GM23248 (cell line): Measurements from ENCODE around the gene FILIP1. TPM values are rescaled to one million over a fixed set of nuclear protein-coding genes. Genes with fewer than 3 reads are reported as not detected.
"Not testable (repeated sequence)": the region's sequence is repeated elsewhere in the genome, so short reads cannot be mapped to it uniquely, and the experiment has no call there.

Experiments
- DNase-seq: peaks from one replicate; pipeline ENCODE4 v3.0.0-alpha.2; 2015
- H2AFZ ChIP-seq: fragments of 200-600 bp; sonication (generic); 2 replicates; pipeline ENCODE4 v1.6.1; 2016; ENCODE audit warnings: antibody characterized with exemption
- H3F3A ChIP-seq: fragments of 200-600 bp; sonication (generic); 2 replicates; pipeline ENCODE4 v1.6.1; 2016; ENCODE audit warnings: mild to moderate bottlenecking, antibody characterized with exemption, mixed run types; ENCODE audit not compliant: insufficient read depth
- H3K27ac ChIP-seq: fragments of 200-600 bp; sonication (generic); 2 replicates; pipeline ENCODE4 v1.5.1; 2016; ENCODE audit warnings: mild to moderate bottlenecking
- H3K27me3 ChIP-seq: fragments of 200-600 bp; sonication (generic); replicated peaks from 2 replicates; pipeline ENCODE4 v1.6.1; 2016; ENCODE audit warnings: mild to moderate bottlenecking; ENCODE audit not compliant: insufficient read depth
- H3K36me3 ChIP-seq: fragments of 200-600 bp; sonication (generic); 2 replicates; pipeline ENCODE4 v1.6.1; 2016; ENCODE audit warnings: low read depth, mild to moderate bottlenecking
- H3K4me1 ChIP-seq: fragments of 200-600 bp; sonication (generic); 2 replicates; pipeline ENCODE4 v1.6.1; 2016; ENCODE audit warnings: mild to moderate bottlenecking; ENCODE audit not compliant: insufficient read depth
- H3K4me2 ChIP-seq: fragments of 200-600 bp; sonication (generic); one replicate; pipeline ENCODE4 v1.6.1; 2016; ENCODE audit warnings: mild to moderate bottlenecking; ENCODE audit not compliant: unreplicated experiment
- H3K4me3 ChIP-seq: fragments of 200-600 bp; sonication (generic); 2 replicates; pipeline ENCODE4 v1.5.1; 2016; ENCODE audit warnings: mild to moderate bottlenecking
- H3K79me2 ChIP-seq: fragments of 200-600 bp; sonication (generic); 2 replicates; pipeline ENCODE4 v1.6.1; 2016; ENCODE audit warnings: mild to moderate bottlenecking; ENCODE audit not compliant: insufficient read depth
- H3K9ac ChIP-seq: fragments of 200-600 bp; sonication (generic); 2 replicates; pipeline ENCODE4 v1.6.1; 2016; ENCODE audit warnings: mild to moderate bottlenecking
- H3K9me2 ChIP-seq: fragments of 200-600 bp; sonication (generic); 2 replicates; pipeline ENCODE4 v1.6.1; 2016; ENCODE audit warnings: mixed run types, mild to moderate bottlenecking, moderate library complexity; ENCODE audit not compliant: insufficient read depth
- H3K9me3 ChIP-seq: fragments of 200-600 bp; sonication (generic); one replicate; pipeline ENCODE4 v1.6.1; 2017; ENCODE audit warnings: low read depth
- H4K20me1 ChIP-seq: fragments of 200-600 bp; sonication (generic); 2 replicates; pipeline ENCODE4 v1.6.0; 2016; ENCODE audit not compliant: insufficient read depth
- EZH2 ChIP-seq: fragments of 200-600 bp; sonication (generic); IDR thresholded peaks from 2 replicates; pipeline ENCODE4 v1.6.1; 2018; ENCODE audit warnings: antibody characterized with exemption, mild to moderate bottlenecking; ENCODE audit not compliant: insufficient read depth, poor library complexity, severe bottlenecking
- EZH2phosphoT487 ChIP-seq: fragments of 200-600 bp; sonication (generic); IDR thresholded peaks from 2 replicates; pipeline ENCODE4 v1.6.1; 2018; ENCODE audit warnings: antibody characterized with exemption, moderate library complexity, mild to moderate bottlenecking, low read depth; ENCODE audit not compliant: insufficient read depth
- WGBS, 2 experiments: methylation state at CpG; one replicate each; pipeline ENCODE4 v1.1.6; 2015 to 2017; ENCODE audit warnings: low lambda C conversion rate in 2 of 2, low coverage in 1 of 2; ENCODE audit errors: missing lambda C conversion rate in 2 of 2; 5-methylcytosine and 5-hydroxymethylcytosine counted together
- in situ Hi-C: fragments of 300-500 bp; cut with MboI; formaldehyde crosslinking; loops from 2 replicates; pipeline ENCODE4 v1.15.0; 2020
- polyA plus RNA-seq: library from polyadenylated mRNA; unstranded; fragments of >200 nt; fragmentation: Nextera tagmentation; extraction: Ambion mirVana; gene quantifications from 2 replicates; pipeline ENCODE4 v1.2.1, GENCODE V29; 2016
- total RNA-seq: library from RNA; depleted of rRNA; stranded (reverse); fragments of >200 nt; shearing (Covaris generic); gene quantifications from 2 replicates; pipeline ENCODE4 v1.2.3, GENCODE V29; 2014

FILIP1 gene
- total and polyA plus RNA-seq, 2 experiments from 2014 or later = under 0.01 TPM; not detected in 1

DNA sequence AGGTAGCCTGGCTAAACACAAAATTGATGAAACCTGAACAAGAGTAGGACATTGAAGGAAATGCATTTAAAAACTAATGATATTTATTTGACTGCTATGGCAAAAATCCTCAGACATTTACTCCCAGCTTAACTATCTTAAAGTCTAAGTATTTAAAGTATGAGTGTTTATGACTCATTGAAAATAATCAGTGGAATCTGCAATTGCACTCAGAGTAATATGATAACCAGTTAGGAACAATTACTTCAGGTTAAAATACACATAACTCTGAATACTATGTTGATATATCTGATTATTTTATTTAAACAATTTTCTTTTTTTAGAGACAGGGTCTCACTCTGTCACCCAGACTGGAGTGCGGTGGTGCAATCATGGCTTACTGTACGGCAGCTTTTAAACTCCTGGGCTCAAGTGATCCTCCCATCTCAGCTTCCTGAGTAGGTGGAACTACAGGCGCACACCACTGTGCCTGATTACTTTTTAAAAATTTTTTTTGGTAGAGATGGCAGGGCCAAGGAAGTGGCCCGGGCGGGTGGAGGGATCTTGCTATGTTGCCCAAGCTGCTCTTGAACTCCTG is 43.9 kb downstream of the FILIP1 start:
- peak; percentile 69 for DNase-seq
- H2AFZ ChIP-seq = no peak overlapping the region
- H3K4me2 ChIP-seq = peak overlapping the region; percentile 44
- H3K27me3 ChIP-seq = no peaks in the 10 kb centered on the region
- in situ Hi-C loops = no loop called here
- TF ChIP-seq EZH2phosphoT487 (no peak), EZH2 (no peak)
- no peaks in the 10 kb centered on the region for H3K9me2 ChIP-seq
- peaks cover 9% of the 10 kb centered on the region for H3K4me1 ChIP-seq
- H3K4me3 ChIP-seq = no peak overlapping the region
- no peaks in the 10 kb centered on the region for H4K20me1 ChIP-seq
- H3K79me2 ChIP-seq = no peaks in the 10 kb centered on the region
- H3K36me3 ChIP-seq = no peaks in the 10 kb centered on the region
- no peak overlapping the region for H3K27ac ChIP-seq
- WGBS, 2 experiments = 55 to 62% methylated on average over 5 of the region's 5 CpGs
- no peak overlapping the region for H3K9ac ChIP-seq
- no peaks in the 10 kb centered on the region for H3K9me3 ChIP-seq
- H3F3A ChIP-seq = peaks cover 13% of the 10 kb centered on the region; the same call in 1 of the 2 replicates

DNA sequence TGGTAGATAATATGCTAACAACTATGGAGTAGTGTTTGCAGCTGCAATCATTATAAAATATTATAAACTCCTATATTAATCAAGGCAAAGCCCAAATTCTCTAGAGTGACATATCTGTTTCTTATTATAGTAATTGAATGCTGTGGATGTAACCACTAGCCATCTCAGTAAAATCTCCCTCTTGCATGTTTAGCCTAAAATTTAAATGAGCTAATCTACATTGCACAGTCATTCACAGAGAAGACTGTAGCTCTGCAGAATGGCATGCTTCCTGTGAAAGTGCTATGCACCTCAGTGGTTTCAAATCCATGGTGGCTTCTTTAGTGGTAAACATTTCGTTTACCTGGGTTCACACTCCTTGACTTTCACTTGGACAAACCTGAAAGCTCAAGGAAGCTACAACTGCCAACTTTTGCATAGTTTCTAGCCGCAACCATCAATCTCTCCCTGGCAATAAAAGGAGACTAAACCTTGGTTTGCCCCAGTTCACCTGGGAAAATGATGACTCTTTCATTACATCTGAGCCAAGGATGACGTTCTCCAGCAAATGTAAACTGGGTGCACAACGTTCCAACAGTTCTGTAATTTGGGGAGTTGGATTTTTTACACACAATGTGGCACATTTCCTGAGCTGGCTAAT is 47.2 kb downstream of the FILIP1 start:
- no peaks in the 10 kb centered on the region for H3K9me3 ChIP-seq
- 84 to 86% methylated on average over 4 of the region's 4 CpGs for WGBS, 2 experiments
- peaks cover 13% of the 10 kb centered on the region; the same call in 1 of the 2 replicates for H3F3A ChIP-seq
- H3K9ac ChIP-seq = no peak overlapping the region
- no peaks in the 10 kb centered on the region for H4K20me1 ChIP-seq
- H3K4me1 ChIP-seq = peaks cover 9% of the 10 kb centered on the region
- H3K36me3 ChIP-seq = no peaks in the 10 kb centered on the region
- TF ChIP-seq EZH2phosphoT487 (no peak), EZH2 (no peak)
- no peaks in the 10 kb centered on the region for H3K9me2 ChIP-seq
- in situ Hi-C loops = no loop called here
- H3K27ac ChIP-seq = no peak overlapping the region
- H2AFZ ChIP-seq = no peak overlapping the region
- H3K4me3 ChIP-seq = no peak overlapping the region
- H3K4me2 ChIP-seq = no peak overlapping the region
- no peaks in the 10 kb centered on the region for H3K27me3 ChIP-seq
- DNase-seq = no peak
- no peaks in the 10 kb centered on the region for H3K79me2 ChIP-seq

DNA sequence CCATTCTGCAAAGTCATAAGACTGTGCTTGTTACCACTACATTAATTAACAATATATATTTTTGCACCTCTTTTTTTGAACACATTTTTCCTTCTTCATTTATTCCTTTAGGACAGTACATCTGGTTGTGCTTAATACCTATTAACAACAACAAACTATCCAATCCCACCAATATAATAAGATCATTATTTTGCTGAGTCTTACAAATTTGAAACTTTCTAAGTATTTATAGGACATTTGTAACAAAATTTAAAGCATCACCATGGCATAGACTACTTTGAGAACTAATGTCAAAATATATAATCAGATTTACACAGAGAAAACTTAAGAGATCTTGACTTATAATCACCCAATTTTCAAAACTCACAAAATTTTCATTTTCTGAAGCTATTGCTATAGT is 47.9 kb downstream of the FILIP1 start:
- Histone ChIP-seq H3K4me1 (peaks cover 9% of the 10 kb centered on the region), H2AFZ (no peak overlapping the region), H3K27ac (no peak overlapping the region), H3K9ac (no peak overlapping the region), H3K4me2 (no peak overlapping the region), H3F3A (peaks cover 13% of the 10 kb centered on the region; the same call in 1 of the 2 replicates), H3K4me3 (no peak overlapping the region), H4K20me1 (no peaks in the 10 kb centered on the region), H3K36me3 (no peaks in the 10 kb centered on the region), H3K9me2 (no peaks in the 10 kb centered on the region), H3K9me3 (no peaks in the 10 kb centered on the region), H3K27me3 (no peaks in the 10 kb centered on the region), H3K79me2 (no peaks in the 10 kb centered on the region)
- in situ Hi-C loops = no loop called here
- TF ChIP-seq EZH2phosphoT487 = no peak
- no peak for TF ChIP-seq EZH2
- no peak for DNase-seq

DNA sequence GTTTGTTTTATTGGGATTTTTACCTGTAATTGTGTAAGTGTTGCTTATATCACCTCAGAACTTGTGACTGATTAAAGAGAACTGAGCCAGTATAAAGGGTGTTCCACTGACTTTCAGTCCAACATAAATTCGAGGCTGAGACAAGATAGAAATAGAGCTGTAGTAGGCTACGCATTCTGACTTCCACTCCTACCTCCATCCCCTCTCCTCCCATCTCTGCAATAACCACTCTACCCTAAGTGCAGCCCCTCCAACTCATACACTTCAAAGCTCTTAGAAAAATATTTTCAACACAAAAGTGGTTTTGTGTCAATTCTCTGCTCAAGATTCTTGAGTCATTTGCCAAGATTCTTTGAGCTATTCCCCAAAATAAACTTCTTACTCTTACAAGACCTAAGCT is 48.7 kb downstream of the FILIP1 start:
- H4K20me1 ChIP-seq = no peaks in the 10 kb centered on the region
- H3K9ac ChIP-seq = no peak overlapping the region
- no peaks in the 10 kb centered on the region for H3K36me3 ChIP-seq
- H3K4me2 ChIP-seq = no peak overlapping the region
- in situ Hi-C loops = no loop called here
- 80 to 86% methylated on average over 2 of the region's 2 CpGs for WGBS, 2 experiments
- TF ChIP-seq EZH2 (no peak), EZH2phosphoT487 (no peak)
- H3K9me3 ChIP-seq = no peaks in the 10 kb centered on the region
- no peak overlapping the region for H3K27ac ChIP-seq
- H3K79me2 ChIP-seq = no peaks in the 10 kb centered on the region
- no peak for DNase-seq
- H3K4me1 ChIP-seq = peaks cover 7% of the 10 kb centered on the region
- peaks cover 8% of the 10 kb centered on the region; the same call in 1 of the 2 replicates for H3F3A ChIP-seq
- H3K9me2 ChIP-seq = no peaks in the 10 kb centered on the region
- H2AFZ ChIP-seq = no peak overlapping the region
- no peak overlapping the region for H3K4me3 ChIP-seq
- H3K27me3 ChIP-seq = no peaks in the 10 kb centered on the region

DNA sequence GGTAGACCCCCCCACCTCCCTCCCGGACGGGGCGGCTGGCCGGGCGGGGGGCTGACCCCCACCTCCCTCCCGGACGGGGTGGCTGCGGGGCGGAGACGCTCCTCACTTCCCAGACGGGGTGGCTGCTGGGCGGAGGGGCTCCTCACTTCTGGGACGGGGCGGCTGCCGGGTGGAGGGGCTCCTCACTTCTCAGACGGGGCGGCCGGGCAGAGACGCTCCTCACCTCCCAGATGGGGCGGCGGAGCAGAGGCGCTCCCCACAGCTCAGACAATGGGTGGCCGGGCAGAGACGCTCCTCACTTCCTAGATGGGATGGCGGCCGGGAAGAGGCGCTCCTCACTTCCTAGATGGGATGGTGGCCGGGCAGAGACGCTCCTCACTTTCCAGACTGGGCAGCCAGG is 51.7 kb downstream of the FILIP1 start:
- not testable (repeated sequence) for H3K4me3 ChIP-seq
- WGBS, 2 experiments = 99% methylated on average over 16 of the region's 29 CpGs; no CpG with 5 or more reads in 1 of the 2 experiments

DNA sequence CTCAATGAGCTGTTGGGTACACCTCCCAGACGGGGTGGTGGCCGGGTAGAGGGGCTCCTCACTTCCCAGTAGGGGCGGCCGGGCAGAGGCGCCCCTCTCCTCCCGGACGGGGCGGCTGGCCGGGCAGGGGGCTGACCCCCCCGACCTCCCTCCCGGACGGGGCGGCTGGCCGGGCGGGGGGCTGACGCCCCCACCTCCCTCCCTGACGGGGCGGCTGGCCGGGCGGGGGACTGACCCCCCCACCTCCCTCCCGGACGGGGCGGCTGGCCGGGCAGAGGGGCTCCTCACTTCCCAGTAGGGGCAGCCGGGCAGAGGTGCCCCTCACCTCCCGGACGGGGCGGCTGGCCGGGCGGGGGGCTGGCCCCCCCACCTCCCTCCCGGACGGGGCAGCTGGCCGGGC is 52.1 kb downstream of the FILIP1 start:
- H3K27ac ChIP-seq, in situ Hi-C loops, H3K27me3 ChIP-seq, H4K20me1 ChIP-seq, H3K9ac ChIP-seq, H3K9me2 ChIP-seq, H3K4me2 ChIP-seq, H2AFZ ChIP-seq, H3K4me3 ChIP-seq, DNase-seq, H3K79me2 ChIP-seq, H3K36me3 ChIP-seq, H3K9me3 ChIP-seq: not testable (repeated sequence)
- WGBS, 2 experiments = 83 to 92% methylated on average over 6 to 24 of the region's 33 CpGs
- Histone ChIP-seq H3F3A (peaks cover 20% of the 10 kb centered on the region), H3K4me1 (peaks cover 24% of the 10 kb centered on the region)

More for the DNA sequence above, 51.7 kb downstream of the FILIP1 start:
- H4K20me1 ChIP-seq, H2AFZ ChIP-seq, H3K4me2 ChIP-seq, H3K27me3 ChIP-seq, DNase-seq, H3K36me3 ChIP-seq, H3K9me2 ChIP-seq, in situ Hi-C loops, H3K9me3 ChIP-seq, H3K9ac ChIP-seq, H3K79me2 ChIP-seq, H3K27ac ChIP-seq: not testable (repeated sequence)
- Histone ChIP-seq H3F3A (peaks cover 16% of the 10 kb centered on the region), H3K4me1 (peaks cover 20% of the 10 kb centered on the region)
